Erythroblast (primary cell): ENCODE results near the gene NUDC.
"Not testable (repeated sequence)": the region's sequence is repeated elsewhere in the genome, so short reads cannot be mapped to it uniquely, and the experiment has no call there.

Source experiments
- DNase-seq, 2 experiments: peaks; one replicate each; lab custom pipeline; 2025; lab: John Stamatoyannopoulos, UW
- GATA1 ChIP-seq: IDR thresholded peaks from 2 replicates; pipeline ENCODE4 v1.6.1; 2011; ENCODE audit warnings: low read depth, mild to moderate bottlenecking, control low read depth, low read length, moderate library complexity
- POLR2A ChIP-seq: IDR thresholded peaks from 2 replicates; pipeline ENCODE4 v1.6.1; 2011; ENCODE audit warnings: mild to moderate bottlenecking, low read length

NUDC gene

DNA sequence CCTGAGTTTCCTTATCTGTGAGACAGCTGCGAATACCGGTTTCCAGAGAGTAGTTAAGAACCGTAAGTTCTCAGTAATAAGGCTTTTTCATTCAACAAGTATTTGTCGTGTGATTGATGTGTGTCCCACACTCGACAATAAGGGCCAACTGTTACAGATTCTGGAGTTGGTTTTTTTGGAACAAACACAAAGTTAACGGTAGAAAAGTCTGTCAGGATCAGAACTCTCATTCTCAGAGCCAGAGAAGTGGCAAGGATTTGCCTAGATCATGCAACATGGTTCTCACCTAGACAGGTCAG, 837 bp downstream of the NUDC start:
- DNase-seq = no peak
- TF ChIP-seq GATA1 (no peak), POLR2A (no peak)

GRCh38 chr1:26922901-26923300, 1.4 kb downstream of the NUDC start:
- TF ChIP-seq POLR2A = no peak
- no peak for TF ChIP-seq GATA1
- DNase-seq = no peak

GRCh38 chr1:26923711-26924110, 2.2 kb downstream of the NUDC start:
- DNase-seq = no peak
- no peak for TF ChIP-seq POLR2A
- TF ChIP-seq GATA1 = no peak

GRCh38 chr1:26932531-26932930, 11.0 kb downstream of the NUDC start:
- no peak for TF ChIP-seq GATA1
- no peak for TF ChIP-seq POLR2A
- DNase-seq = no peak

- TF ChIP-seq GATA1 (no peak), POLR2A (no peak)
- no peak for DNase-seq
These were observed 15.3 kb downstream of the NUDC start for GRCh38 chr1:26936823-26937222.

DNA sequence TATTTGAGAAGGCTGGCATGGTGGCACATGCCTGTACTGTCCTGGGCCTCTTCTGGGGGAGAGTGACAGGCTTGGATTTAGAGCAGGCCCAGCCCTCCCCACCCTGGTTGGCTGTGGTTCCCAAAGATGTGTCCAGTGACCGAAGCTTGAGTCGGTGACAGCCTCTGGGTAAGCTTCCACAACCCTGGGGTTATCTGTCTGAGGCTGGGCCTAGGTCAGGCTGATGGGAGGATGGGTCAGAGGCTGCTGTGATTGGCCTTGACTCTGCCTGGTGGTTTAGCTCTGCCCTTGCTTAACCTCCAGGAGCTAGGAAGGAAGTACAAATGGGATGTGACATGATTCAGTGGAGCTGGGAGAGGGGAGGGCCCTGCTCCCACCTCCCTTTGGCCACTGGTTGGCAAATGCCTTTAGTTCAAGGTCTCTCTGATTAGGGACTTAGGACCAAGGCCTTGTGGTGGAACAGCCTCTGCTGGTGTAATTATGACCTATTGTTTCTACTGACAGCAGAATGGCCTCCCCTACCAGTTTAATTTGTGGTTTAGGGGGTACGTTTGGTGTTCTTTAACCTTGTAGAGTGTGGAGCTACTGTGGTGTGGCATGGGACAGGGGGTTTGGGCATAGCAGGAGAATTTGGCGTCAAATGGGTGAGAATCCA, 16.6 kb downstream of the NUDC start:
- TF ChIP-seq GATA1 = no peak
- no peak for DNase-seq

- no peak for DNase-seq
- no peak for TF ChIP-seq POLR2A
These were observed 17.1 kb downstream of the NUDC start for GRCh38 chr1:26938659-26939025.

GRCh38 chr1:26941311-26941710, 19.8 kb downstream of the NUDC start:
- DNase-seq = no peak
- no peak for TF ChIP-seq POLR2A
- TF ChIP-seq GATA1 = no peak

GRCh38 chr1:26942656-26943055, 21.1 kb downstream of the NUDC start:
- DNase-seq = no peak
- TF ChIP-seq GATA1 (no peak), POLR2A (no peak)

DNA sequence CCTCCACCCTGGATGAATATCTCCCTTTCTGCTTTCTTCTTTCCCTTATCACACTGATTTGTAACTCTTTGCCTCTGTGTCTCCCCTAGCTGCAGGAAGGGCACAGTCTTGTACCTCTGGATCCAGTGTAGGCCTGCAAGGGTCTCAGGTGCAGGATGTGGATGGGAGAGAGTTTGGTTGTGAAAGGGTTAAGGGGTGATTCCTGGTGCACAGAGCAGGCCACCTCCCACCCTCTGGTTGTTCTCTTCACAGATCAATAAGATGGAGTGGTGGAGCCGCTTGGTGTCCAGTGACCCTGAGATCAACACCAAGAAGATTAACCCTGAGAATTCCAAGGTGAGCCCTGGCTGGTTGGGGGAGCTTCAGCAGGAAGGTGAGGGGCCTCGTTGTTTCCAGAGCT, 23.6 kb downstream of the NUDC start:
- TF ChIP-seq POLR2A = no peak
- no peak for DNase-seq

- no peak for TF ChIP-seq POLR2A
- no peak for TF ChIP-seq GATA1
- no peak for DNase-seq
These were observed 24.2 kb downstream of the NUDC start for GRCh38 chr1:26945728-26946127.

DNA sequence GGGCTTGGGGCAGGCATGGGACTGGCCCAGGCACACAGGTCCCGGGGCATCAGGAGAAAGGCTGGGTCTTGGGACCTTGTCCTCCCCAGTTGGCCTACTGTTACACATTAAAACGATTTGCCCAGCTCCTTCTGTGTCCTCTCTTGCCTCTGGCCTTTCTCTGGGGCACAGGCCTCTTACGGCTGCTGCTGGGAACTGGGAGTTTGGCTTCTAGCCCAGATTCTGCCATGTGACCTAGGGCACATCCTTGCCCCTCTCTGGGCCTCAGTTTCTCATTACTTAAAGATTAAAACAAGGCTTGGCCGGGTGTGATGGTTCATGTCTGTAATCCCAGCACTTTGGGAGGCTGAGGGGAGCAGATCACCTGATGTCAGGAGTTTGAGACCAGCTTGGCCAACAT, 24.7 kb downstream of the NUDC start:
- TF ChIP-seq POLR2A (no peak), GATA1 (no peak)
- no peak for DNase-seq

DNA sequence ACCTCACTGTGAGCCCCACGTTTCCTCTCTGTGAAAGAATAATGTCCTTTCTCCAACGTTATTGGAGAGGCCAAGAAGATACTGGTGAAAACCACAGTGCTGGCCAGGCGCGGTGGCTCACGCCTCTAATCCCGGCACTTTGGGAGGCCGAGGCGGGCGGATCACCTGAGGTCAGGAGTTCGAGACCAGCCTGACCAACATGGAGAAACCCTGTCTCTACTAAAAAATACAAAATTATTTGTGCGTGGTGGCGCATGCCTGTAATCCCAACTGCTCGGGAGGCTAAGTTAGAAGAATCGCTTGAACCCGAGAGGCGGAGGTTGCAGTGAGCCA, 27.1 kb downstream of the NUDC start:
- not testable (repeated sequence) for DNase-seq

DNA sequence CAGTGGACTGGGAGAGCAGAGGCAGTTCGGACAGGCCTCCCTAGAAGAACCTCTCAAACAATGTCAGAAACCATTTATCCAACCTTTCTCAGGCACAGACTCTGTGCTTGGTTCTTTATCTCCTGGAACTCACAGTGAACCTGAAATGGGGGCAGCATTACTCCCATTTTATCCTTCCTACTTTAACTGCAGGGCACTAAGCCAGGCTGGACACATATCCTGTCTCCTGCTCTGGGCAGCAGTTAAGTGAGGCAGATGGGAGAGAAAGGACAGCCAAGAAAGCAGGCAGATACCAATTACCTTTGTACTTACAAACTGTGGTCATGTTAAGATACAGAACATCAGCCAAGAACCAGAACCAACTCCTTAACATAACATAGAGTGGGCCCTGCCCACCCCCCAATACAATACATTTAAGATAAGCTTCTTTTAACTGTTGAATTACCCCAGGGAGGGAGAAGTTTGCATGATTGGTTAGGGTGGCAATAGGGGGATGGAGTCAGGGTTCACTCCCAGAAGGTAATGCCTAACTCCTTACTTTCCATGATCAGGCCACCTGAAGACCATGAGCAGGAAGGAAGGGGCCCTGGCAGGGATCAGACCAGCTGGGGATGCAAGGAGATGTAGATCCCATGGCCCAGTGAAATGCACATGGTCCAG, 27.9 kb downstream of the NUDC start:
- DNase-seq = no peak
- TF ChIP-seq POLR2A = no peak
- no peak for TF ChIP-seq GATA1

DNA sequence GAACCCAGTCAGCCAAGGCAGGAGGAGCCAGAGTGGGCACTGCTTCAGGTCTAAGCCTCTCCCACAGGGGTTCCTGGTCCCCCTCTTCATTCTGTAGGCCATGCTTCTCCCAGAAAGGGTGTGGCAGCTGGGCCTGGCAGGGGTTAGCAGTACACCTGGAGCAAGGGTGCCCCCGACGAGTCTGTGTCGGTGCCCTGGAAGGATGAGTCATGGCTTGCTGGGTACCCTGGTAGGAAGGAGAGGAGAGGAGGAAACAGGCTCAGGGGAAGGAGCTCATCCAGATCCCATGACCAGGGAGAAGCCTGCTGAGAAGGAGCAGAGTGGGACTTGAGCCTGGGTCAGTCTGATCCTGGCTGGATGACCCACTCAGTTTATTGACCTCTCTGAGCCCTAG, 28.4 kb downstream of the NUDC start:
- DNase-seq = no peak

GRCh38 chr1:26950602-26951001, 29.1 kb downstream of the NUDC start:
- no peak for DNase-seq
- TF ChIP-seq GATA1 (no peak), POLR2A (no peak)

More for the DNA sequence above, 28.4 kb downstream of the NUDC start:
- no peak for TF ChIP-seq POLR2A
- TF ChIP-seq GATA1 = no peak
